Measurements from ENCODE around the gene PNPLA2. TPM values are rescaled to one million over a fixed set of nuclear protein-coding genes. Genes with fewer than 3 reads are reported as not detected.

Gene PNPLA2
- total RNA-seq, 5 donors from 2014 or later (not counting 1 experiment from before 2014, with no cell fraction given) = 172 to 212 (median 206) TPM

DNA sequence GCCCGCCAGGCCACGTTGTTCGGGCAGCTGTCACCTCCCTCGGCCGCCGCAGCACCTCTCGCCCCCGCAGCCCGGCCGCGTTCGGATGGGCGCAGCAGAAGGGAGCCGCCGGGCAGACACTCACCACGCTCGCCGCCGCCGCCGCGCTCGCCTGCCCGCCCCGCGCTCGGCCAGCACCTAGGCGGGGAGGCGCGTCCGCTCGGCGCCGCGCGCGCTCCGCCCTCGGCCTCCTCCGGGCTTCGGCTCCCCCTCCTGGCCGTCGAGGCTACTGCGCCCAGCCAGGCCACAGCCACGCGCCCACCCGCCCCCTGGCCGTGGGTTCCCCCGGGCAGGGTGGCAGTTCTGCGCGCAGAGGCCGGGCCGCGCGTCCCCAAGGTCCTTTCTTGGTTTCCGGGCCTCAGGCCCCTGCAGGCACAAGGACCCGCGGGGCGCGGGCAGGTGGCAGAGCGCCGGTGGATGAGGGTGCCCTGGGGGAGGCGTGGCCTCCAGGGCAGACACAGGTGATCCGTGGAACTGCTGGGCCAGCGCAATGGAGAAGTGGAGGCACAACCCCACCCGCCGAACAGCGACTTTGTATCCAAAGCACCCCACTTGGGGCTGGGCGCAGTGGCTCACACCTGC lies 20.5 kb upstream of the PNPLA2 start, which contains the start of gene SLC25A22:
TSS of gene SLC25A22 (minus strand) at position 189 of the 621 bp plus-strand sequence. CDS start 3,275 bp downstream, outside the sequence.
- Histone ChIP-seq H3K27me3 (replicated peaks in 1 of 2; ENCODE audit: control insufficient read depth in 2 of 2, extremely low read depth in 1 of 2, insufficient read depth in 2 of 2, low read length in 1 of 2) (peaks cover 0 to 3% of the 10 kb centered on the region in 2 experiments), H3K4me1 (ENCODE audit: control insufficient read depth in 1 of 2, extremely low read depth in 1 of 2, insufficient read depth in 2 of 2, low read length in 2 of 2) (peaks cover 15 to 55% of the 10 kb centered on the region in 2 experiments), H3K4me3 (ENCODE audit: control insufficient read depth in 1 of 2, extremely low read depth in 1 of 2, low read length in 1 of 2) (peak within 1 kb of the TSS; percentile 83 to 93), H3K36me3 (ENCODE audit: control insufficient read depth in 2 of 2, extremely low read depth in 1 of 2, insufficient read depth in 1 of 2, low read length in 1 of 2) (peaks cover 11 to 29% of the 10 kb centered on the region in 2 donors), H3K9me3 (no peaks in the 10 kb centered on the region), H3K27ac (ENCODE audit: low read length) (peak within 1 kb of the TSS; percentile 87)
- Mint-ChIP-seq H3K4me1 (peaks cover 10 to 23% (median 16%) of the 10 kb centered on the region in 3 donors), H3K4me3 (peak within 1 kb of the TSS; percentile 79 to 89 (median 88)), H3K27me3 (no peaks in the 10 kb centered on the region), H3K9me3 (no peaks in the 10 kb centered on the region), H3K36me3 (no peaks in the 10 kb centered on the region), H3K27ac (peak within 1 kb of the TSS; percentile 91)
- ChIA-PET POLR2A (interaction anchor here in 1 of 2 donors (0.6 kb wide), 1 partner anchor 13 kb away, joined by 3 read pairs; no protein-coding TSS in a partner anchor), CTCF (interaction anchor here in 1 of 2 donors (1.3 kb wide), 1 partner anchor 19 kb away, joined by 3 read pairs; no protein-coding TSS in a partner anchor)
- DNase-seq = peak; percentile 32 to 92 (median 76)
- ATAC-seq (replicated peaks in 1 of 4) = peak; percentile 63 to 82 (median 74)
- 2% methylated on average over 64 of the region's 69 CpGs for WGBS (ENCODE audit: insufficient coverage)

DNA sequence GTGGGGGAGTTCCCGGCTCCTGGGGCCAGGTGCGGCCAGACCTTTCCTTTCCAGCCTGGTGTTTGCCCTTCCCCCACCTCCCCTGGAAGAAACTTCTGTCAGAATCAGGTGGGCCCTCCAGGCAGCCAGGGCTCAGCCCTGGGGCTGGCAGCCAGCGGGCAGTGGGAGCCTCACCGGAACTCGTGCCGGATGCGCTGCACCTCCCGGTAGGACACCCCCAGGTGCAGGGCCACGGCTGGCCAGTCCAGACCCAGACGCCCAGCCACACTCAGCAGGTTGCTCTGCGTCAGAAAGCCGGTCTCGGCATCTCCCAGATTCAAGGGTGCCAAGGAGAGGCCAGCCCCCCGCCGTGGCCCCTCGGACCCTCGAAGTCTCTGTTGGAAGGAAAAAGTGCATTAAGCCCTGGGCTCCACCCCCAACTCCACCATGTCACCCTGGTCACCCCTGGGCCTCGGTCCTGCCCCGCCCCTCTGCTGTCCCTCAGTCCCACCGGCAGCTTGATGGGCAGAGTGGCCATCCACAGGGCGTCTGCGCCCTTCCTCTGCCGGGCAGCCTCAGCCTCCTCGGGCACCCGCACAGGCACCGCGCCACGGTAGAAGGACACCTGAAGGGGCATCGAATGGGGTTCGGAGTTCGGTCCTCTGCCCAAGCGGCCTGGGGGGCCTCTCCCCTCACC lies 18.9 kb upstream of the PNPLA2 start:
- CTCF ChIA-PET = interaction anchor here in 1 of 2 donors (0.6 kb wide), 1 partner anchor 106 kb away, joined by 3 read pairs; no protein-coding TSS in a partner anchor
- ATAC-seq (replicated peaks in 1 of 4) = no peak
- Mint-ChIP-seq H3K27me3 (no peaks in the 10 kb centered on the region), H3K4me1 (peaks cover 16 to 26% (median 17%) of the 10 kb centered on the region in 3 donors), H3K27ac (no peak overlapping the region), H3K4me3 (peak overlapping the region in 1 of 3 donors; percentile 88), H3K9me3 (no peaks in the 10 kb centered on the region), H3K36me3 (no peaks in the 10 kb centered on the region)
- Histone ChIP-seq H3K4me1 (ENCODE audit: control insufficient read depth in 1 of 2, extremely low read depth in 1 of 2, insufficient read depth in 2 of 2, low read length in 2 of 2) (peaks cover 26 to 61% of the 10 kb centered on the region in 2 experiments), H3K27ac (ENCODE audit: low read length) (no peak overlapping the region), H3K4me3 (ENCODE audit: control insufficient read depth in 1 of 2, extremely low read depth in 1 of 2, low read length in 1 of 2) (no peak overlapping the region), H3K9me3 (no peaks in the 10 kb centered on the region), H3K27me3 (replicated peaks in 1 of 2; ENCODE audit: control insufficient read depth in 2 of 2, extremely low read depth in 1 of 2, insufficient read depth in 2 of 2, low read length in 1 of 2) (no peaks in the 10 kb centered on the region), H3K36me3 (ENCODE audit: control insufficient read depth in 2 of 2, extremely low read depth in 1 of 2, insufficient read depth in 1 of 2, low read length in 1 of 2) (peaks cover 9 to 21% of the 10 kb centered on the region in 2 donors)
- no peak for DNase-seq
- WGBS (ENCODE audit: insufficient coverage) = over 99% methylated on average over 25 of the region's 32 CpGs
- POLR2A ChIA-PET = no interaction called here

DNA sequence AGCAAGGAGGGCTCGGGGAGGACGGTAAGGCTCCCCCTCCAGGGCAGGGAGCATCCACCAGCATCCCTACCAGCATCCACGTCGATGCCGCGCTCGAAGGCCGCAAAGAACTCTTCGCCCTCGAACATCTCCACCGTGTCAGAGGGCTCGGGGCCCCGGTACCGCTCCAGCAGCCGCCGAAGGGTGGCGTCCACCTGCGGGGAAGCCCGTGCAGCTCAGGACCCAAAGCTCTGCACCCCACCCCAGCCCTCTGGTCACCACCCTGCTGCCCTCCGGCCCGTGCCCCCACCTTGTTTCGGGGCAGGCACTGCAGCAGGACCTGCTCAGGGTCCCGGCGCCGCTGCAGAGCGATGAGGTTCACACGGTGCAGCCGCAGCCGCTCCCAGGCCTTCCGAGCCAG lies 18.2 kb upstream of the PNPLA2 start:
- peaks cover 16 to 26% (median 18%) of the 10 kb centered on the region in 3 donors for H3K4me1 Mint-ChIP-seq
- DNase-seq (no peak), ATAC-seq (replicated peaks in 1 of 4) (no peak)
- 97% methylated on average over 26 of the region's 30 CpGs for WGBS (ENCODE audit: insufficient coverage)
- H3K27me3 Mint-ChIP-seq = no peaks in the 10 kb centered on the region
- H3K27ac Mint-ChIP-seq = no peak overlapping the region
- H3K9me3 ChIP-seq = no peaks in the 10 kb centered on the region
- CTCF ChIA-PET = no interaction called here
- no peak overlapping the region for H3K4me3 ChIP-seq (ENCODE audit: control insufficient read depth in 1 of 2, extremely low read depth in 1 of 2, low read length in 1 of 2)
- no peaks in the 10 kb centered on the region for H3K9me3 Mint-ChIP-seq
- POLR2A ChIA-PET = interaction anchor here in 1 of 2 donors (1.0 kb wide), 1 partner anchor 75 kb away, joined by 5 read pairs; no protein-coding TSS in a partner anchor
- no peaks in the 10 kb centered on the region for H3K36me3 Mint-ChIP-seq
- no peak overlapping the region for H3K4me3 Mint-ChIP-seq
- H3K27ac ChIP-seq (ENCODE audit: low read length) = no peak overlapping the region
- no peaks in the 10 kb centered on the region for H3K27me3 ChIP-seq (replicated peaks in 1 of 2; ENCODE audit: control insufficient read depth in 2 of 2, extremely low read depth in 1 of 2, insufficient read depth in 2 of 2, low read length in 1 of 2)
- peaks cover 9 to 21% of the 10 kb centered on the region in 2 donors for H3K36me3 ChIP-seq (ENCODE audit: control insufficient read depth in 2 of 2, extremely low read depth in 1 of 2, insufficient read depth in 1 of 2, low read length in 1 of 2)
- H3K4me1 ChIP-seq (ENCODE audit: control insufficient read depth in 1 of 2, extremely low read depth in 1 of 2, insufficient read depth in 2 of 2, low read length in 2 of 2) = peaks cover 25 to 57% of the 10 kb centered on the region in 2 experiments

DNA sequence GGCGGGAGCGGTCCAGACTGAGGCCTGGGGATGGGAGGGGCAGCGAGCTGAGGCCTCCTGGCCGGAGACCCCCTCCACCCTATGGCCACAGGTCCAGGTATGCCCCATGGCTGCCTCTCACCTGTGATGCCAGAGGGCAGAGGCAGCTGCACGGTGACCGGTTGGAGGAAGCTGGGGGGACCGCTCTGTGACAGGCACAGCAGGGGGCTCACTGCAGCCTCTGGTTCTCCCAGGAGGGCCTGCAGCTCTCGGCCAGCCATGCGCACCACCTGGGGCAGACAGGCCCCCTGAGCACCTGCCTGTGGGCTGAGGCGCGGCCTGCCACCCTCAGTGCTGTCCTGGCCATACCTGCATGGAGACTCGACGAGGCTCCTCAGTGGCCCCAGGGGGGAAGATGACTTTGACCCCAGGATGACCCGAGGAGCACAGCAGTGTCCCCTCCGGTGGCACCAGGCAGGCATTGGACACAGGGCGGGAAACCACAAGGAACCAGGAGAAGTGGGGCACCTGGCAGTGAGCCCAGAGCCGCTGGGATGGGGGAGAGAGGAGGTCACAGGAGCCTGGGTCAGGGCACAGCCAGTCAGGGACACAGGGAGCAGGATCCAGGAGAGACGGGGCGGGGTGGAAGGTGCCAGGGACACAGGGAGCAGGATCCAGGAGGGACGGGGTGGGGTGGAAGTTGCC lies 17.5 kb upstream of the PNPLA2 start:
- DNase-seq (no peak), ATAC-seq (replicated peaks in 1 of 4) (no peak)
- Histone ChIP-seq H3K27ac (ENCODE audit: low read length) (no peak overlapping the region), H3K36me3 (ENCODE audit: control insufficient read depth in 2 of 2, extremely low read depth in 1 of 2, insufficient read depth in 1 of 2, low read length in 1 of 2) (peaks cover 9 to 21% of the 10 kb centered on the region in 2 donors), H3K9me3 (no peaks in the 10 kb centered on the region), H3K4me1 (ENCODE audit: control insufficient read depth in 1 of 2, extremely low read depth in 1 of 2, insufficient read depth in 2 of 2, low read length in 2 of 2) (peaks cover 24 to 55% of the 10 kb centered on the region in 2 experiments), H3K4me3 (ENCODE audit: control insufficient read depth in 1 of 2, extremely low read depth in 1 of 2, low read length in 1 of 2) (no peak overlapping the region), H3K27me3 (replicated peaks in 1 of 2; ENCODE audit: control insufficient read depth in 2 of 2, extremely low read depth in 1 of 2, insufficient read depth in 2 of 2, low read length in 1 of 2) (no peaks in the 10 kb centered on the region)
- CTCF ChIA-PET = no interaction called here
- WGBS (ENCODE audit: insufficient coverage) = 99% methylated on average over 20 of the region's 20 CpGs
- Mint-ChIP-seq H3K36me3 (no peaks in the 10 kb centered on the region), H3K4me3 (no peak overlapping the region), H3K9me3 (no peaks in the 10 kb centered on the region), H3K4me1 (peaks cover 10 to 23% (median 18%) of the 10 kb centered on the region in 3 donors), H3K27me3 (no peaks in the 10 kb centered on the region), H3K27ac (no peak overlapping the region)
- POLR2A ChIA-PET = interaction anchor here in 1 of 2 donors (1.0 kb wide), 1 partner anchor 75 kb away, joined by 5 read pairs; no protein-coding TSS in a partner anchor

DNA sequence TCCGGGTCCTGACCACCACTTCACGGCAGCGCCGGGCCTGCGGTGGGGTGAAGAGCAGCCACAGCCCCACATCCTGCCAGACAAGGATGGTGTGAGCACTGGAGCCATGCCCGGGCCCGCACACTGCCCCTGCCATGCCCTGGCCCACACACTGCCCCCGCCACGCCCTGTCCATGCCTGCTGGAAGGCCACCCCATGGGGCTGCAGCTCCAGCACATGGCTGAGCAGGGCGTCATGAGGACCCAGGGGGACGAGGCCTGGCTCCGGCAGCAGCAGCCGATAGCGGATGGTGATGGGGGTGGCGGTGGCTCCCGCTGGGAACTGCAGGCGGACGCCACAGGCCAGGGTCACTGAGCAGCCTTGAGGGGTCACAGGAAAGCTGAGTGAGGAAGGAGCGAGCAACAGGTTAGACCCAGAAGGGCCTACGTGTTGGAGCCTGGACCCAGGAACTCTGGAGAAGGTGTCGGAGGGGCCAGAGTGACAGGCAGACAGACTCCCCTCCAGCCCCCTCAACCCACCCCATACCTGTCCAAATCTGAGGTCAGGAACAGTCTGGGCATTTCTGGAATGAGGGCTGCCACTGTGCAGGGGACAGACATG lies 16.6 kb upstream of the PNPLA2 start:
- CTCF ChIA-PET = no interaction called here
- POLR2A ChIA-PET = no interaction called here
- no peak for DNase-seq
- peaks cover 2 to 15% (median 12%) of the 10 kb centered on the region in 3 donors for H3K4me1 Mint-ChIP-seq
- no peaks in the 10 kb centered on the region for H3K27me3 ChIP-seq (replicated peaks in 1 of 2; ENCODE audit: control insufficient read depth in 2 of 2, extremely low read depth in 1 of 2, insufficient read depth in 2 of 2, low read length in 1 of 2)
- H3K27ac ChIP-seq (ENCODE audit: low read length) = no peak overlapping the region
- no peaks in the 10 kb centered on the region for H3K36me3 Mint-ChIP-seq
- H3K4me1 ChIP-seq (ENCODE audit: control insufficient read depth in 1 of 2, extremely low read depth in 1 of 2, insufficient read depth in 2 of 2, low read length in 2 of 2) = peaks cover 15 to 46% of the 10 kb centered on the region in 2 experiments
- no peak overlapping the region for H3K4me3 ChIP-seq (ENCODE audit: control insufficient read depth in 1 of 2, extremely low read depth in 1 of 2, low read length in 1 of 2)
- ATAC-seq (replicated peaks in 1 of 4) = no peak
- no peaks in the 10 kb centered on the region for H3K9me3 Mint-ChIP-seq
- H3K4me3 Mint-ChIP-seq = peak overlapping the region in 1 of 3 donors; percentile 50
- 96% methylated on average over 18 of the region's 21 CpGs for WGBS (ENCODE audit: insufficient coverage)
- H3K27ac Mint-ChIP-seq = no peak overlapping the region
- no peaks in the 10 kb centered on the region for H3K27me3 Mint-ChIP-seq
- no peaks in the 10 kb centered on the region for H3K9me3 ChIP-seq
- peaks cover 9 to 21% of the 10 kb centered on the region in 2 donors for H3K36me3 ChIP-seq (ENCODE audit: control insufficient read depth in 2 of 2, extremely low read depth in 1 of 2, insufficient read depth in 1 of 2, low read length in 1 of 2)
